Stimulated activated CD8-positive, alpha-beta memory T cell treated with anti-CD3 and anti-CD28 coated beads, Interleukin-12 subunit alpha, Interleukin-12 subunit beta, amount 100 ng/mL, for 24 hours (primary cell): ENCODE data around the gene NHSL1.

ENCODE experiments used
- DNase-seq: peaks from one replicate; pipeline ENCODE4 v3.0.0-alpha.2; 2020; ENCODE audit errors: extremely low read depth

NHSL1 gene

GRCh38 chr6:138401960-138402837, 97.1 kb downstream of the NHSL1 start:
- no peak for DNase-seq

- no peak for DNase-seq
Measured at GRCh38 chr6:138400326-138400725, 99.0 kb downstream of the NHSL1 start.

GRCh38 chr6:138397128-138398122, 101.9 kb downstream of the NHSL1 start:
- no peak for DNase-seq

- no peak for DNase-seq
Measured at GRCh38 chr6:138396709-138397108, 102.6 kb downstream of the NHSL1 start.

- DNase-seq, result no peak
Measured at GRCh38 chr6:138393871-138394783, 105.2 kb downstream of the NHSL1 start.

GRCh38 chr6:138389551-138389950, 109.7 kb downstream of the NHSL1 start:
- no peak for DNase-seq

GRCh38 chr6:138387577-138388368, 111.5 kb downstream of the NHSL1 start:
- DNase-seq, result no peak

GRCh38 chr6:138386897-138387296, 112.4 kb downstream of the NHSL1 start:
- no peak for DNase-seq

GRCh38 chr6:138383776-138384175, 115.5 kb downstream of the NHSL1 start:
- DNase-seq, result no peak

GRCh38 chr6:138382498-138383265, 116.6 kb downstream of the NHSL1 start:
- DNase-seq, result no peak

- no peak for DNase-seq
Measured at GRCh38 chr6:138378463-138378862, 120.8 kb downstream of the NHSL1 start.

GRCh38 chr6:138377844-138378243, 121.5 kb downstream of the NHSL1 start, which contains the start of gene SMIM28:
TSS of gene SMIM28 (plus strand) at chr6:138377905. CDS start at chr6:138378073, 168 bp downstream.
- DNase-seq, result no peak

GRCh38 chr6:138377042-138377441, 122.3 kb downstream of the NHSL1 start:
- DNase-seq, result no peak

GRCh38 chr6:138374815-138375214, 124.5 kb downstream of the NHSL1 start:
- no peak for DNase-seq

GRCh38 chr6:138374230-138374629, 125.1 kb downstream of the NHSL1 start:
- DNase-seq, result no peak

- no peak for DNase-seq
Measured at GRCh38 chr6:138372711-138373463, 126.4 kb downstream of the NHSL1 start.
